IMR-90 (cell line): Measurements from ENCODE around the gene CREB5. TPM values are rescaled to one million over a fixed set of nuclear protein-coding genes. Genes with fewer than 3 reads are reported as not detected.

ENCODE experiments used
- ATAC-seq: fragments of 200-7000 bp; cut with Tn5 transposase; 2 replicates; pipeline ENCODE4 v1.9.1; 2020; ENCODE audit warnings: low read depth, mild to moderate bottlenecking, moderate library complexity
- BruUV-seq: library from RNA; stranded (reverse); fragments of 400-500 nt; replicated peaks from 2 replicates; lab custom pipeline; 2021; lab: Mats Ljungman, UMichigan
- CTCF ChIA-PET: fragments of 300-600 bp; formaldehyde crosslinking; extraction: SDS; loops from one replicate; lab custom pipeline; 2021; ENCODE audit warnings: antibody characterized with exemption; lab: Yijun Ruan, JAX
- POLR2A ChIA-PET: fragments of 300-600 bp; sonication (Branson Sonifier 250); formaldehyde crosslinking; loops from one replicate; lab custom pipeline; 2022; ENCODE audit warnings: antibody characterized with exemption; ENCODE audit not compliant: unreplicated experiment; lab: Charles Lee
- DNase-seq: peaks from one replicate; pipeline ENCODE4 v3.0.0; 2013
- H2AFZ ChIP-seq: replicated peaks from 2 replicates; pipeline ENCODE3; 2013; ENCODE audit warnings: low read length, mild to moderate bottlenecking; ENCODE audit not compliant: poor library complexity
- H2AK5ac ChIP-seq: 2 replicates; pipeline ENCODE4 v1.6.1; 2013; ENCODE audit warnings: low read depth, low read length, inconsistent platforms
- H2AK9ac ChIP-seq: replicated peaks from 2 replicates; pipeline ENCODE3; 2013; ENCODE audit warnings: mild to moderate bottlenecking, low read depth, low read length, moderate library complexity; ENCODE audit not compliant: poor library complexity
- H2BK120ac ChIP-seq: 2 replicates; pipeline ENCODE4 v1.6.1; 2013; ENCODE audit warnings: low read depth, low read length, inconsistent platforms
- H2BK15ac ChIP-seq: 3 replicates; pipeline ENCODE4 v1.6.1; 2013; ENCODE audit warnings: low read depth, low read length, inconsistent platforms
- H2BK20ac ChIP-seq: 2 replicates; pipeline ENCODE4 v1.6.1; 2013; ENCODE audit warnings: low read depth, mild to moderate bottlenecking, inconsistent platforms, low read length, moderate library complexity
- H2BK5ac ChIP-seq: 2 replicates; pipeline ENCODE4 v1.6.1; 2013; ENCODE audit warnings: mild to moderate bottlenecking, low read depth, low read length, inconsistent platforms; ENCODE audit not compliant: poor library complexity, severe bottlenecking
- H3K14ac ChIP-seq: replicated peaks from 2 replicates; pipeline ENCODE4 v1.6.1; 2013; ENCODE audit warnings: low read depth, low read length, inconsistent platforms
- H3K18ac ChIP-seq: 2 replicates; pipeline ENCODE4 v1.6.1; 2013; ENCODE audit warnings: low read depth, low read length, control low read depth
- H3K23ac ChIP-seq: 2 replicates; pipeline ENCODE4 v1.6.1; 2013; ENCODE audit warnings: low read depth, low read length, inconsistent platforms
- H3K27ac ChIP-seq: 2 replicates; pipeline ENCODE4 v1.5.1; 2013; ENCODE audit warnings: mild to moderate bottlenecking, control low read depth, low read length; ENCODE audit not compliant: insufficient read depth
- H3K27me3 ChIP-seq: 2 replicates; pipeline ENCODE4 v1.6.1; 2013; ENCODE audit warnings: low read length; ENCODE audit not compliant: control insufficient read depth, insufficient read depth
- H3K36me3 ChIP-seq: 2 replicates; pipeline ENCODE4 v1.6.1; 2013; ENCODE audit warnings: low read length, mixed read lengths; ENCODE audit not compliant: control insufficient read depth, insufficient read depth
- H3K4ac ChIP-seq: 2 replicates; pipeline ENCODE4 v1.6.1; 2013; ENCODE audit warnings: low read depth, low read length, inconsistent platforms
- H3K4me1 ChIP-seq: 2 replicates; pipeline ENCODE4 v1.6.1; 2013; ENCODE audit warnings: low read length, mixed read lengths; ENCODE audit not compliant: control insufficient read depth, insufficient read depth
- H3K4me2 ChIP-seq: 2 replicates; pipeline ENCODE4 v1.6.1; 2013; ENCODE audit warnings: low read depth, mild to moderate bottlenecking, control low read depth, low read length, moderate library complexity
- H3K4me3 ChIP-seq: 2 replicates; pipeline ENCODE4 v1.5.1; 2013; ENCODE audit warnings: low read depth, mild to moderate bottlenecking, control low read depth, low read length, moderate library complexity; ENCODE audit not compliant: insufficient read depth
- H3K56ac ChIP-seq: 2 replicates; pipeline ENCODE4 v1.6.1; 2013; ENCODE audit warnings: low read length, inconsistent platforms; ENCODE audit not compliant: insufficient read depth; ENCODE audit errors: extremely low read depth
- H3K79me1 ChIP-seq, 2 experiments: 2 replicates each; pipeline ENCODE4 v1.6.1; 2013; ENCODE audit warnings: low read length in 2 of 2, inconsistent platforms in 1 of 2, low read depth in 1 of 2
- H3K9ac ChIP-seq: 2 replicates; pipeline ENCODE4 v1.6.1; 2013; ENCODE audit warnings: low read depth, low read length, control low read depth
- H3K9me1 ChIP-seq: 2 replicates; pipeline ENCODE4 v1.6.1; 2013; ENCODE audit warnings: low read length, inconsistent platforms; ENCODE audit not compliant: insufficient read depth
- H3K9me3 ChIP-seq: 2 replicates; pipeline ENCODE4 v1.6.1; 2013; ENCODE audit warnings: low read length; ENCODE audit not compliant: control insufficient read depth, insufficient read depth
- H4K20me1 ChIP-seq: 2 replicates; pipeline ENCODE4 v1.6.1; 2013; ENCODE audit warnings: low read length, inconsistent platforms; ENCODE audit not compliant: insufficient read depth
- H4K5ac ChIP-seq: 2 replicates; pipeline ENCODE4 v1.6.1; 2013; ENCODE audit warnings: mild to moderate bottlenecking, low read depth, low read length, control low read depth
- H4K8ac ChIP-seq, 2 experiments: 2 replicates each; pipeline ENCODE4 v1.6.1; 2013; ENCODE audit warnings: low read depth in 2 of 2, low read length in 2 of 2, control low read depth in 1 of 2, inconsistent platforms in 1 of 2
- H4K91ac ChIP-seq: 2 replicates; pipeline ENCODE4 v1.6.1; 2013; ENCODE audit warnings: low read depth, low read length, inconsistent platforms; ENCODE audit not compliant: insufficient read depth
- BHLHE40 ChIP-seq: fragments of 150-350 bp; IDR thresholded peaks from 2 replicates; pipeline ENCODE4 v1.6.1; 2016; ENCODE audit warnings: mild to moderate bottlenecking, low read depth, low read length
- WGBS, 2 experiments: methylation state at CpG; one replicate each; pipeline versions ENCODE4 v1.1.5 to v1.1.7; 2013; ENCODE audit warnings: missing lambda C conversion rate in 2 of 2; ENCODE audit not compliant: insufficient read length in 1 of 2; ENCODE audit errors: extremely low coverage in 2 of 2; 5-methylcytosine and 5-hydroxymethylcytosine counted together
- dilution Hi-C: fragments of 300-500 bp; cut with HindIII; formaldehyde crosslinking; loops from one replicate; pipeline ENCODE4 v1.14.3; 2018; ENCODE audit warnings: low sequenced_read_pairs; ENCODE audit not compliant: unreplicated experiment
- in situ Hi-C: fragments of 300-500 bp; cut with MboI; formaldehyde crosslinking; loops from 3 replicates; pipeline ENCODE4 v1.14.3; 2019; ENCODE audit warnings: low sequenced_read_pairs, inconsistent platforms, mixed read lengths
- intact Hi-C: fragments of 100-400 bp; cut with micrococcal nuclease; formaldehyde crosslinking; loops from 2 replicates; pipeline ENCODE4 v1.10.0; 2022
- polyA plus RNA-seq, 3 experiments: library from polyadenylated mRNA; depleted of rRNA; stranded (reverse); fragments of >200 nt; gene quantifications; 2 replicates each; pipeline ENCODE4 v1.2.3, GENCODE V29; 2012; ENCODE audit warnings: low replicate concordance in 1 of 3
- total RNA-seq: library from RNA; depleted of rRNA; stranded (reverse); fragments of >200 nt; gene quantifications from 2 replicates; pipeline ENCODE4 v1.2.3, GENCODE V29; 2012

CREB5 gene
- total and polyA plus RNA-seq, 2 of the 4 experiments (the other 2 are of a cell fraction) = 7.3 to 13.1 TPM

DNA sequence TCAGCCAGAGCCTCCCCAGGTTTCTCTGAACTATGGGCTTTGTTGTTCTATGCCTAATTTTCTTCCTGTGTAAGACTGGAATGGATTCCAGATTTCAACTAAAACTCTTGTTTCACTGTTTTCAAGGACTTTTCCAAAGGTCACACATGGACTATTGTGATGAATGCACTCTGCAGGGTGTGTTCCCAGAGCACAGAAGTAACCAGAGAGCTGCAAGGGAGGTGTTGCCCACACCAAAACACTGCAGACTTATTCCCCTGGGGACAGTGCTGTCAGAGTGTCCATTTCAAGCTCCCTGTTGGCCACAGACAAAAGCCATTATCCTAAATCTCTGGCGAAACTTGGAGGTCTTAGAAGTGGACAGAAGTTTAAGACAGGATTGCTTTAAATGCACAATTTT is 314.2 kb downstream of the CREB5 start:
- Histone ChIP-seq H4K20me1 (no peaks in the 10 kb centered on the region), H3K9ac (no peak overlapping the region), H3K27ac (no peak overlapping the region), H3K4me2 (no peak overlapping the region), H3K4ac (no peak overlapping the region), H3K14ac (no peak overlapping the region), H3K9me1 (no peaks in the 10 kb centered on the region; the same call in 1 of the 2 replicates), H2AK9ac (no peak overlapping the region), H2AFZ (no peak overlapping the region), H2BK15ac (no peak overlapping the region), H4K5ac (no peak overlapping the region), H4K91ac (no peak overlapping the region), H3K36me3 (peaks cover 2% of the 10 kb centered on the region), H2BK5ac (no peak overlapping the region), H3K4me3 (no peak overlapping the region), H3K23ac (no peak overlapping the region), H3K4me1 (no peaks in the 10 kb centered on the region; the same call in none of the 2 replicates), H4K8ac (no peak overlapping the region), H2BK120ac (no peak overlapping the region), H3K56ac (no peak overlapping the region), H3K79me1 (peaks cover 0 to 3% of the 10 kb centered on the region in 2 experiments; a peak in 1 of 4 replicates), H2BK20ac (no peak overlapping the region), H2AK5ac (no peak overlapping the region), H3K18ac (no peak overlapping the region), H3K27me3 (no peaks in the 10 kb centered on the region), H3K9me3 (no peaks in the 10 kb centered on the region)
- ATAC-seq = no peak
- intact Hi-C loops (no loop called here), dilution Hi-C loops (no loop called here), in situ Hi-C loops (no loop called here)
- CTCF ChIA-PET = no interaction called here
- no peak for DNase-seq
- no peak for TF ChIP-seq BHLHE40
- BruUV-seq = no TSS peak
- POLR2A ChIA-PET = no interaction called here
- WGBS, 2 experiments = no CpG with 5 or more reads among the region's 1 CpG
